Neural cell (in vitro differentiated cells): Measurements from ENCODE around the gene C10orf143.

Experiments
- EP300 ChIP-seq: fragments of 450-650 bp; conservative IDR thresholded peaks from 2 replicates; pipeline ENCODE4 v1.6.1; 2014; ENCODE audit warnings: antibody characterized with exemption, mild to moderate bottlenecking, moderate library complexity; ENCODE audit not compliant: poor library complexity, severe bottlenecking
- EZH2 ChIP-seq: fragments of 200-600, 300-800 bp; shearing (Covaris generic), sonication (generic); IDR thresholded peaks from 2 replicates; pipeline ENCODE4 v1.6.1; 2014; ENCODE audit warnings: antibody characterized with exemption, low read length, borderline replicate concordance, mild to moderate bottlenecking; ENCODE audit not compliant: insufficient read depth, poor library complexity, severe bottlenecking
- POLR2AphosphoS5 ChIP-seq: IDR thresholded peaks from 2 replicates; pipeline ENCODE4 v1.6.1; 2012
- RAD21 ChIP-seq: fragments of 450-650 bp; conservative IDR thresholded peaks from 2 replicates; pipeline ENCODE4 v1.6.1; 2014; ENCODE audit warnings: antibody characterized with exemption, mild to moderate bottlenecking, moderate library complexity
- SMC3 ChIP-seq: fragments of 450-650 bp; conservative IDR thresholded peaks from 2 replicates; pipeline ENCODE4 v1.6.1; 2014; ENCODE audit warnings: antibody characterized with exemption, mild to moderate bottlenecking, moderate library complexity; ENCODE audit not compliant: poor library complexity
- TAF1 ChIP-seq: IDR thresholded peaks from 2 replicates; pipeline ENCODE4 v1.6.1; 2012; ENCODE audit warnings: low read depth
- TF ChIP-seq, protein P1 (sequence below): IDR thresholded peaks from 2 replicates; pipeline ENCODE4 v1.6.1; 2012; ENCODE audit warnings: borderline replicate concordance
- TF ChIP-seq, protein P2 (sequence below): fragments of 450-650 bp; IDR thresholded peaks from 2 replicates; pipeline ENCODE4 v1.5.1; 2014; ENCODE audit warnings: antibody characterized with exemption, mild to moderate bottlenecking, moderate library complexity; ENCODE audit not compliant: poor library complexity, severe bottlenecking

DNA sequence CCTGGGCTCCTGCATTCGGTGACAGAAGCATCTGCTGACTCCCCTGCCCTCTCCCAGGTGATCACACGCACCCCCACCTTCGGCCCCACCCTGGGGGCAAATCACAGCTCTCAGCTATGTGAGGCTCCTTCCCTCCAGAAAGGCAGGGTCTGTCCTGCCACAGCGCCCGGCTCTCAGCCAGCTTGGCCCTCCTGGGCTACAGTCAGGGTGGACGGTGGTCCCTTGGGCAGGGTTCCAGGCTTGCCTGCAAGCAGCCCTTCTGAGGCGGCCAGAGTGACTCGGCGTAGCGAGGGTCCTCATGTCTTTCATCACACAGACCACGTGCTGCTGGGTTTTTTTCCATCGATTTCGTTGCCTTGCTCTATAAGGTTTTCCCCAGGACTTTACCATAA, 93.0 kb downstream of the C10orf143 start:
- TF ChIP-seq EP300 (no peak), RAD21 (no peak), POLR2AphosphoS5 (no peak), TAF1 (no peak), SMC3 (no peak), EZH2 (no peak)
- TF ChIP-seq, protein P1, sequence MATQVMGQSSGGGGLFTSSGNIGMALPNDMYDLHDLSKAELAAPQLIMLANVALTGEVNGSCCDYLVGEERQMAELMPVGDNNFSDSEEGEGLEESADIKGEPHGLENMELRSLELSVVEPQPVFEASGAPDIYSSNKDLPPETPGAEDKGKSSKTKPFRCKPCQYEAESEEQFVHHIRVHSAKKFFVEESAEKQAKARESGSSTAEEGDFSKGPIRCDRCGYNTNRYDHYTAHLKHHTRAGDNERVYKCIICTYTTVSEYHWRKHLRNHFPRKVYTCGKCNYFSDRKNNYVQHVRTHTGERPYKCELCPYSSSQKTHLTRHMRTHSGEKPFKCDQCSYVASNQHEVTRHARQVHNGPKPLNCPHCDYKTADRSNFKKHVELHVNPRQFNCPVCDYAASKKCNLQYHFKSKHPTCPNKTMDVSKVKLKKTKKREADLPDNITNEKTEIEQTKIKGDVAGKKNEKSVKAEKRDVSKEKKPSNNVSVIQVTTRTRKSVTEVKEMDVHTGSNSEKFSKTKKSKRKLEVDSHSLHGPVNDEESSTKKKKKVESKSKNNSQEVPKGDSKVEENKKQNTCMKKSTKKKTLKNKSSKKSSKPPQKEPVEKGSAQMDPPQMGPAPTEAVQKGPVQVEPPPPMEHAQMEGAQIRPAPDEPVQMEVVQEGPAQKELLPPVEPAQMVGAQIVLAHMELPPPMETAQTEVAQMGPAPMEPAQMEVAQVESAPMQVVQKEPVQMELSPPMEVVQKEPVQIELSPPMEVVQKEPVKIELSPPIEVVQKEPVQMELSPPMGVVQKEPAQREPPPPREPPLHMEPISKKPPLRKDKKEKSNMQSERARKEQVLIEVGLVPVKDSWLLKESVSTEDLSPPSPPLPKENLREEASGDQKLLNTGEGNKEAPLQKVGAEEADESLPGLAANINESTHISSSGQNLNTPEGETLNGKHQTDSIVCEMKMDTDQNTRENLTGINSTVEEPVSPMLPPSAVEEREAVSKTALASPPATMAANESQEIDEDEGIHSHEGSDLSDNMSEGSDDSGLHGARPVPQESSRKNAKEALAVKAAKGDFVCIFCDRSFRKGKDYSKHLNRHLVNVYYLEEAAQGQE: no peak
- TF ChIP-seq, protein P2, sequence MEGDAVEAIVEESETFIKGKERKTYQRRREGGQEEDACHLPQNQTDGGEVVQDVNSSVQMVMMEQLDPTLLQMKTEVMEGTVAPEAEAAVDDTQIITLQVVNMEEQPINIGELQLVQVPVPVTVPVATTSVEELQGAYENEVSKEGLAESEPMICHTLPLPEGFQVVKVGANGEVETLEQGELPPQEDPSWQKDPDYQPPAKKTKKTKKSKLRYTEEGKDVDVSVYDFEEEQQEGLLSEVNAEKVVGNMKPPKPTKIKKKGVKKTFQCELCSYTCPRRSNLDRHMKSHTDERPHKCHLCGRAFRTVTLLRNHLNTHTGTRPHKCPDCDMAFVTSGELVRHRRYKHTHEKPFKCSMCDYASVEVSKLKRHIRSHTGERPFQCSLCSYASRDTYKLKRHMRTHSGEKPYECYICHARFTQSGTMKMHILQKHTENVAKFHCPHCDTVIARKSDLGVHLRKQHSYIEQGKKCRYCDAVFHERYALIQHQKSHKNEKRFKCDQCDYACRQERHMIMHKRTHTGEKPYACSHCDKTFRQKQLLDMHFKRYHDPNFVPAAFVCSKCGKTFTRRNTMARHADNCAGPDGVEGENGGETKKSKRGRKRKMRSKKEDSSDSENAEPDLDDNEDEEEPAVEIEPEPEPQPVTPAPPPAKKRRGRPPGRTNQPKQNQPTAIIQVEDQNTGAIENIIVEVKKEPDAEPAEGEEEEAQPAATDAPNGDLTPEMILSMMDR: no peak
